Measurements from ENCODE around the gene USP49.

DNA sequence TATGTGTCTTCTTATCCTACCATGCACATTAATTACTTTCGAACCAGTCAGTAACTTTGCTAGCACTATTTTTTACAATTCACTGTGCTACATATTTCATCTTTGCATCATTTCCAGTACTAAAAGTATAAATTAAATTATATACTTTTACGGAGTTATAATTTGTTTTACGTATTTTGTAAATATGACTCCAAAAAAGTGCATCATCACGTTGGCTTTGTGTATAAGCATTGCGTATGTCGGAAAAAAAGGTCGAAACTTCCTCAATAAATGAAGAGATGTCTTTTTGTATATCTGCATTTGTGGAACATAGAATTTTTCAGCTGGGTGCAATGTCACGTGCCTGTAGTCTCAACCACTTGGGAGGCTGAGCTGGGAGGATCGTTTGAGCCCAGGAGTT is 52.0 kb downstream of the USP49 start:
- TF ChIP-seq GATA3 (IDR thresholded peaks at IDR 0.05; ENCODE audit: low read depth, low read length): no peak
- TF ChIP-seq GATA2 (IDR thresholded peaks at IDR 0.05; ENCODE audit: low read depth, low read length): no peak
